Panc1 (cell line): Measurements from ENCODE around the gene DSCAML1. TPM values are rescaled to one million over a fixed set of nuclear protein-coding genes. Genes with fewer than 3 reads are reported as not detected.

Source experiments
- ATAC-seq: fragments of 200-7000 bp; cut with Tn5 transposase; 2 replicates; pipeline ENCODE4 v1.9.1; 2020; ENCODE audit warnings: mild to moderate bottlenecking, moderate library complexity
- BruUV-seq: library from RNA; stranded (reverse); fragments of 400-500 nt; replicated peaks from 2 replicates; lab custom pipeline; 2021; lab: Mats Ljungman, UMichigan
- CTCF ChIA-PET: fragments of 300-600 bp; sonication (Branson Sonifier 250); formaldehyde crosslinking; loops from one replicate; lab custom pipeline; 2022; ENCODE audit warnings: antibody characterized with exemption; lab: Charles Lee
- POLR2A ChIA-PET: fragments of 300-600 bp; sonication (Branson Sonifier 250); formaldehyde crosslinking; loops from one replicate; lab custom pipeline; 2022; ENCODE audit warnings: antibody characterized with exemption; lab: Charles Lee
- DNase-seq: peaks from one replicate; pipeline ENCODE4 v3.0.0-alpha.2; 2010; ENCODE audit warnings: low read depth, low spot score
- H3K27ac ChIP-seq: 2 replicates; pipeline ENCODE4 v1.5.1; 2011; ENCODE audit warnings: mild to moderate bottlenecking, low read length, inconsistent platforms
- H3K27me3 ChIP-seq: fragments of 200-500 bp; sonication (Bioruptor generic); 2 replicates; pipeline ENCODE4 v1.6.0; 2014; ENCODE audit warnings: low read length, inconsistent platforms; ENCODE audit not compliant: control insufficient read depth, insufficient read depth
- H3K36me3 ChIP-seq: fragments of 200-500 bp; sonication (Bioruptor generic); 2 replicates; pipeline ENCODE4 v1.5.1; 2014; ENCODE audit warnings: inconsistent platforms, mild to moderate bottlenecking, low read length, moderate library complexity; ENCODE audit not compliant: control insufficient read depth, insufficient read depth
- H3K4me1 ChIP-seq: 2 replicates; pipeline ENCODE4 v1.5.1; 2011; ENCODE audit warnings: inconsistent platforms, mild to moderate bottlenecking, low read length, moderate library complexity; ENCODE audit not compliant: control insufficient read depth, insufficient read depth
- H3K4me3 ChIP-seq, 2 experiments: 2 replicates each; pipeline ENCODE4 v1.5.1; 2011 to 2012; ENCODE audit warnings: low read depth in 2 of 2, low read length in 2 of 2, mild to moderate bottlenecking in 2 of 2, inconsistent platforms in 1 of 2, moderate library complexity in 1 of 2
- H3K9me3 ChIP-seq: fragments of 200-500 bp; sonication (Bioruptor generic); 2 replicates; pipeline ENCODE4 v1.5.1; 2014; ENCODE audit warnings: low read depth, mild to moderate bottlenecking, inconsistent platforms, low read length, moderate library complexity; ENCODE audit not compliant: control insufficient read depth, insufficient read depth
- CTCF ChIP-seq: fragments of 450-650 bp; IDR thresholded peaks from 2 replicates; pipeline ENCODE4 v1.5.1; 2017; ENCODE audit warnings: mild to moderate bottlenecking
- POLR2AphosphoS5 ChIP-seq: IDR thresholded peaks from 2 replicates; pipeline ENCODE4 v1.6.1; 2012; ENCODE audit warnings: mild to moderate bottlenecking, low read depth, low read length, moderate library complexity
- REST ChIP-seq, 2 experiments: IDR thresholded peaks; 2 replicates each; pipeline ENCODE4 v1.6.1; 2011 to 2012; ENCODE audit warnings: low read depth in 2 of 2, control low read depth in 1 of 2, low read length in 1 of 2, mild to moderate bottlenecking in 1 of 2, moderate library complexity in 1 of 2; ENCODE audit not compliant: insufficient read depth in 1 of 2
- SIN3A ChIP-seq: IDR thresholded peaks from 2 replicates; pipeline ENCODE4 v1.6.1; 2012; ENCODE audit warnings: low read depth, mild to moderate bottlenecking, low read length, moderate library complexity, borderline replicate concordance; ENCODE audit not compliant: insufficient read depth
- TCF7L2 ChIP-seq: IDR thresholded peaks from 2 replicates; pipeline ENCODE4 v1.6.1; 2011; ENCODE audit warnings: mild to moderate bottlenecking, low read depth, low read length, inconsistent platforms
- in situ Hi-C: cut with HindIII; loops from 2 replicates; pipeline ENCODE4 v1.10.0; 2016; ENCODE audit warnings: low sequenced_read_pairs, low pct_unique_long_range_greater_than_20kb
- intact Hi-C: fragments of 100-400 bp; cut with micrococcal nuclease; formaldehyde crosslinking; loops from one replicate; pipeline ENCODE4 v1.10.0; 2022; ENCODE audit not compliant: unreplicated experiment
- total RNA-seq: library from RNA; stranded (reverse); gene quantifications from one replicate; pipeline ENCODE4 v1.2.1, GENCODE V29; 2021; ENCODE audit not compliant: unreplicated experiment

DSCAML1 gene
- total RNA-seq, 1 experiment from 2014 or later, result 1.6 TPM

GRCh38 chr11:117585631-117586030, 211.4 kb downstream of the DSCAML1 start:
- in situ Hi-C loops (no loop called here), intact Hi-C loops (no loop called here)
- POLR2A ChIA-PET, result no interaction called here
- ATAC-seq (no peak), DNase-seq (no peak)
- no TSS peak for BruUV-seq
- TF ChIP-seq TCF7L2 (no peak), SIN3A (no peak), CTCF (no peak), POLR2AphosphoS5 (no peak), REST (IDR thresholded peaks at IDR 0.05; ENCODE audit: insufficient read depth in 1 of 2, low read depth in 2 of 2, low read length in 1 of 2) (no peak)
- no peaks in the 10 kb centered on the region for H3K36me3 ChIP-seq
- H3K9me3 ChIP-seq, result no peaks in the 10 kb centered on the region
- CTCF ChIA-PET, result no interaction called here
- no peak overlapping the region for H3K27ac ChIP-seq
- H3K4me3 ChIP-seq, result no peak overlapping the region
- H3K27me3 ChIP-seq, result peaks cover 14% of the 10 kb centered on the region
- H3K4me1 ChIP-seq, result no peaks in the 10 kb centered on the region

DNA sequence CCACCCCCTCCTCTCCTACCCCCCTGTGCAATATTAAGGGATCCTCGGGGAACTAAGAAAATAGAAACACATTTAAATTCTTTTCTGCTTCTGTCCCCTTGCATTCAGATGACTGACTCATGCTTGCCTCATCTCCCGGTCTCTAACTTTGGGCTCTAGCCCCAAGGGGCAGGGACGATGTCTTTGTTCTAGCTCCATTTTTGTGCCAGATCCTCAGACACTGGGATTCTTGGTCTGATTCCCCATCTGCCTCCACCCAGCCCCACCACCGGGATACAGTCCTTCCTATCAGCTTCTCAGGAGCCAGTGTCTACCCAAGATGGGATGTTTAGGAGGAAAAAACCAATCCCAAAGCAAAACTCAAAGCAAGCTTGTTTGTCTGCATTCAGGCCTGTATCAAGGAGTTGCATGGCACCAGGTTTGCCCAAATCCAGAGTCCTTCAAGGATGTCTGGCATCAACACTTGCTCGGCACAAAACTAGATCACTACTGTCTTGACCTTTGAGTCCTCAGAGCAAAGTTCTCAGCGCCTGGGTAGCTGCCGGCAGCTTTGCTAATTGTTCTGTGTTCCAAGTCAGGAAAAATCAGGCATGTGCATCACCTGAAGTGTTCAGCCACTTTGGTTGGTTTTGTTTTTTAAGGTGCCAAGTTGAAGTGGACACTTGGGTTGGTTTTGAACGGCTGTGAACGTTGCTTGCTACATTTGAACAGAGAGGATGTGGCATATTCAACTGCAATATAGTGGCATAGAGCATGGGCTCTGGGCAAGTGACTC, 212.8 kb downstream of the DSCAML1 start:
- BruUV-seq, result no TSS peak
- intact Hi-C loops, result no loop called here
- POLR2A ChIA-PET, result no interaction called here
- DNase-seq (no peak), ATAC-seq (no peak)
- Histone ChIP-seq H3K9me3 (no peaks in the 10 kb centered on the region), H3K36me3 (no peaks in the 10 kb centered on the region), H3K27ac (no peak overlapping the region), H3K27me3 (peaks cover 20% of the 10 kb centered on the region), H3K4me3 (no peak overlapping the region), H3K4me1 (no peaks in the 10 kb centered on the region)
- in situ Hi-C loops, result no loop called here
- TF ChIP-seq POLR2AphosphoS5, result no peak
- no peak for TF ChIP-seq TCF7L2
- TF ChIP-seq SIN3A, result no peak
- no peak for TF ChIP-seq CTCF
- no peak for TF ChIP-seq REST (IDR thresholded peaks at IDR 0.05; ENCODE audit: insufficient read depth in 1 of 2, low read depth in 2 of 2, low read length in 1 of 2)
- CTCF ChIA-PET, result interaction anchor here (0.5 kb wide), 3 partner anchors 107 to 212 kb away, joined by 3 to 4 read pairs (median 3); no protein-coding TSS in a partner anchor
